NCI-H2227 (cell line): ENCODE data around the gene OR51E2.
"Not testable (repeated sequence)": the region's sequence is repeated elsewhere in the genome, so short reads cannot be mapped to it uniquely, and the experiment has no call there.

ENCODE experiments used
- DNase-seq: peaks from one replicate; lab custom pipeline; 2025; ENCODE audit not compliant: unreplicated experiment; lab: John Stamatoyannopoulos, UW

The OR51E2 gene, protein sequence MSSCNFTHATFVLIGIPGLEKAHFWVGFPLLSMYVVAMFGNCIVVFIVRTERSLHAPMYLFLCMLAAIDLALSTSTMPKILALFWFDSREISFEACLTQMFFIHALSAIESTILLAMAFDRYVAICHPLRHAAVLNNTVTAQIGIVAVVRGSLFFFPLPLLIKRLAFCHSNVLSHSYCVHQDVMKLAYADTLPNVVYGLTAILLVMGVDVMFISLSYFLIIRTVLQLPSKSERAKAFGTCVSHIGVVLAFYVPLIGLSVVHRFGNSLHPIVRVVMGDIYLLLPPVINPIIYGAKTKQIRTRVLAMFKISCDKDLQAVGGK

DNA sequence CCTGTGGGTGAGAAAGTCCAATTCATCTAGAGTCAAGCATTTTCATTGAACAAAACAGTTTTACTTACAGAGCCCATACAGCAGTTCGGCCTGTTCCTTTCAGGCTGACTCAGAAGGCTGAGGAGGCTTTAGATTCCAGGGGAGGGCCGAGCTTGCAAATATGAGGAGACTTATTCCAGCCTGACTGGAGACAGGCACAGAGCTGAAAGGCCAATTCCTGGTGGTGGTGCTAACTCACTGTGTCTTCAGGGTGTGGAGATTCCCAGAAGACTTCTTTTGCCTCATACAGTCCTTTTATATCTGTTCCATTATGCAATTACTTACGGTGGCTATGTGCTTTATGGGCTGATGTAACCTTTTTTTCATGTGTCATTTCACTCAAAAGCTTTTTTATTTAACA is at the start of gene OR51E2:
Gene OR51E2 (minus strand): TSS at position 269 of the 400 bp plus-strand sequence. CDS start 15,142 bp downstream, outside the sequence.
- DNase-seq, result no peak

DNA sequence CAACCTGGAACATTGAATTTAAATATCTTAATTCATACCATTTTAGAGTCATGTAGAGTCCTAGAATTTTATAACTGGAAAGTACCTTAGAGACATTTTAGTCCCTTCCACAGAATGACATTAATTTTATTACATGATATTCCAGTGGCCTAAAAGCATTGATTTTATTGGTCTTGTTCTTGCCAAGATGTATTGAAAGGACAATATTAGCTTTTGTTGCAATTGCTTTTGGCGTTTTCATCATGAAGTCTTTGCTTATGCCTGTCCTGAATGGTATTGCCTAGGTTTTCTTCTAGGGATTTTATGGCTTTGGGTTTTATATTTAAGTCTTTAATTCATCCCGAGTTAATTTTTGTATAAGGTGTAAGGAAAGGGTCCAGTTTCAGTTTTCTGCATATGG is 43.1 kb upstream of the OR51E2 start:
- no peak for DNase-seq

DNA sequence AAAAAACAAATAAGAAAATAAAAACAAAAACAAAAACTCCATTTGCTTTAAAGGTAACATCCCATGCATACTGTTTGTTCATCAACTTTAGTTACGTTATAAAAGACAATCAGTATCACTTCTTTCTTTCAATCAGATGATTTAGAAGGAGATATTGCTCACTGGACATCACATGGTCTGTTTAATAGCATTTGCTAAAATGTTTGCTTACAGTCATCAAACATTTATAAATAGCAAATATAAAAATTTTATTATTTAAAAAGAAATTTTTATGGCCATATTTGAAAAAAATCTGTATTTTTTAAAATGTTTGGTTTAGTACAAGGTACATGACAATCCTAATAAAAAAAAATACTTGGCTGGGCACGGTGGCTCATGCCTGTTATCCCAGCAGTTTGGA is 29.5 kb upstream of the OR51E2 start:
- no peak for DNase-seq

DNA sequence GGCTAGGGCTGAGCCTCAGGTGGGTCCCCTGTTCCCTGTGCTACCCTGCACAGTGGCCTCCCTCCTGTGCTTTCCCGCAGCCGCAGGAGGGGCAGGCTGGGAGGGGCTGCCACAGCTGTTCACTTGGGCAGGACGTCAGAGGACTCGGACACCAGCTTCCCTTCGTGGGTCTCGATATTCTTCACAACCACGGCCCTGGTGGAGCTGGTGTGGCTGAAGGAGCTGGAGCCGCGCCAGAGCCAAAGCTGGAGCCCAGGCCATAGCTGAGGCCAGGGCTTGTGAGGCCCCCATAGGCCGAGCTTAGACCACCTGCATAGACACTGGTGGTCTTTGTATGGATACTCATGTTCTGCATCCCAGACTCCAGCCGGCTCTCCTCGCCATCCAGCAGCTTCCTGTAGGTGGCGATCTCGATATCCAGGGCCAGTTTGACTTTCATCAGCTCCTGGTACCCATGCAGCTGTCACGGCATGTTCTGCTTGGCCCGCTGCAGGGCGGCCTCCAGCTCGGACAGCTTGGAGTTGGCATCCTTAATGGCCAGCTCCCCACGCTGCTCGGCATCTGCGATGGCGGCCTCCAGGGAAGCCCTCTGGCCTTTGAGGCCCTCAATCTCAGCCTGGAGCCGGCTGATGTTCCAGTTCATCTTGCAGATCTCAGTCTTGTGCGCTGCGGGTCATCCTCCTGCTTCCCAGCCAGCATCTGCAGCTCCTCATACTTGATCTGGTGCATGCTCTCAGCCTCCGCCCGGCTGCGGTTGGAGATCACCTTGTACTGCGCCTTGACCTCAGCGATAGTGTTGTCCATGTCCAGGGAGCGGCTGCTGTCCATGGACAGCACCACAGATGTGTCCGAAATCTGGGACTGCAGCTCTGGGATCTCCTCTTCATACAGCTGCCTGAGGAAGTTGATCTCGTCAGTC is 25.2 kb upstream of the OR51E2 start:
- DNase-seq, result not testable (repeated sequence)

DNA sequence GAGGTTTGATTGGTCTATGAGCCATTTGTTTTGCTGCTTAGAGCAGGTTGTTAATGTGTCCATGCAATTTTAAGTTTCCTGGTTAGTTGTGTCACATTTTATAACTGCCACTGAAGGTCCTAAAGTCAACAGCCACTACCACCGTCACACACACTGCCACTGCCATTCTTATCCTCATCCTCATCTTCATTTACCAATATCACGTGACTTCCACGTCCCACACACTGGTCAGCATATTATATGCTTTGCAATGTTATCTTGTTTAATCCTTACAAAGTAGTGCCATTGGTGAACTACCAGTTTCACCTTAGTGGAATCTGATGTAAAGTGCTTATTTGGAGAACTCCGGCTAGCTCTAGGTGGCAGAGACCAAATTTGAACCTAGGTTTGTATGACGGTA is 16.6 kb upstream of the OR51E2 start:
- no peak for DNase-seq

DNA sequence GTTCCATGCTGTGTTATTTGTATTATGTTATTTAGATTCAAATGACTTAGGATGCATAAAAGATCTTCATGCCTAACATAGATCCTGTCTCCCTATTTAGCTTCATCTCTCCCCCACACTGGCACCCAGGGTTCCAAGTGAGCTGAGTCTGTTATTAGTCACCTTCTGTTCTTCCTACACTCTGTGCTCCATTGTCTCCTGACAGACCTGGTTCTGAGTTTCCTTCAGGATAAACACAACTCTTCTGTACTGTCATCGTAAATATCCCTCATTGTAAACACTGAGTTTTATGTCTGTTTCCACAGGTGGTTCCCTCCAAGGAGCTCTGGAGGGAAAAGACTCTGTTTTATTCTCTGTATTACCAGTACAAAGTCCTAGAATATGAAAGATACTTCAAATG is 15.6 kb upstream of the OR51E2 start:
- DNase-seq, result no peak

DNA sequence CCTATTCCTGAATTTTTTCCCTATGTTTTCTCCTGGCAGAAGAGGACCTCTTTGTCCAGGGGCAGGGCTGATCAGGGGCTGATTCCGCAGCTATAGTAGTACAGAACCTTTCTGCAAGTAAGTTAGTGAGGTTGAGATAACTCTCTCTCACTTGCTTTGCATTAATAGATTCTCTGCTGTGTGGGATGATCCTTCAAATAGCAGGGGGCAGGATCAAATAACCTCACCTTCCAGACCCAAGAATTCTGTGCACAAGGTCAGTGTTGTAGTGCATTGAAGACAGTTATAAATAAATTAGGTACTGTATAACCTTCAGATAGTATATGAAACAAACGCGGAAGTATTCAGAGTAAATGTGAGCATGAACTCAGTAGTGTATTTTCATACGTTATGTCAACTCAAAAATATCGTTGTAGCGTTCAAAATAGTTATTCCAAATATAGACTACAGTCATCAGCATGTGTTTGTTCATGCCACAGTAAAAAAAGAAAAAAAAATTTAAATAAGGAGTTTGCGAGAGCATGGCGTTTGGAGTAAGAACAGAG is 7.2 kb upstream of the OR51E2 start:
- DNase-seq, result no peak

DNA sequence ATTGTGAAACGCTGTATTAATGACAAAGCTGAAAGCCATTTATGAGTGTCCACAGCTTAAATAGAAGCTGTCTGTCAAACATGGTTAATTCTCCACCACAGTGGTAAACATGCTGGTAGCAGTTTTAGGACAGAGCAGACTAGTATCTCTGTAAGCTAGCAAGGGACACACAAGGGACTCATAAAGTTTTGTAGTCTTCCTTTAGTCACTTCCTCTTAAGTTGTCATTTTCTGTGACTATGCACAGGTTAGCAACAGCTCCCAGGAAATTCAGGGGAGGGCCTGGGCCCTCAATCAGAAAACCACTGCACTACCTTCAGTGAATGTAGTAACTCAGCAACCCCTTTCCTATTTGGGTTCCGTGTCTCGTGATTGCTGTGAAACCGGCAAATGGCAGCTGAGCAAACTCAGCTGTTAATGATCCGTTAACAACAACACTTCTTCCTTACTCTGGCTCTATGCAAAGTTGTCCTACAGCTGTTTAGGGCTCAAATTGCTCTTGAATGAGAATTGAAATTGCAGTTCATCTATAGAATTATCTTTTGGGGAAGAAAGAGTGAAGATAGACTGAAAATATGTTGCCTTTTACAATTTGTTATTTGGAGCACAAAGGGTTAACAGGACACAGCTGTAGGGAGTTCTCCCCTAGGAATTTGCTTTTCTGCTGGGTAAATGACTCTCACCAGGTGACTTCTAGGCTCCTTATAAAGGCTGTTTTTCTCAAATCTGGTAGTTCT is 6.6 kb upstream of the OR51E2 start, which contains the start of gene MMP26:
Gene MMP26 (plus strand): TSS at position 731 of the 736 bp plus-strand sequence.
- DNase-seq, result no peak

DNA sequence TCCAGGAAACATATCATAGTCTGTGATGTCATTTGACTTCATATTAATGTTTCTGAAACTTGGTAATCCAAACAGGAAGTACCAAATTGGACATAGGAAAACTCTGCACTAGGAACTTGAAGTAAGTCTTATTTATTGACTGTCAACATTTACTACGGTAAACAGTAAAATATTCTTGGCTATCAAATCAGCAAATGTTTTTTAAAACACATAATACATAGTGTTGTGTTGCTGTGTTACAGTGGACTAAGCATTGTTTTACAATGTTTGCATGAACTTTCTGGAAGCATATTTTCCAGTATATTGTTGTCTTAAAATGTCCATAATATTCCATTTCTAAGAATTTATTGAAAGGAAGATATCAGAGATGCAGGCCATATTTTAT is 2.8 kb upstream of the OR51E2 start:
- DNase-seq, result no peak

DNA sequence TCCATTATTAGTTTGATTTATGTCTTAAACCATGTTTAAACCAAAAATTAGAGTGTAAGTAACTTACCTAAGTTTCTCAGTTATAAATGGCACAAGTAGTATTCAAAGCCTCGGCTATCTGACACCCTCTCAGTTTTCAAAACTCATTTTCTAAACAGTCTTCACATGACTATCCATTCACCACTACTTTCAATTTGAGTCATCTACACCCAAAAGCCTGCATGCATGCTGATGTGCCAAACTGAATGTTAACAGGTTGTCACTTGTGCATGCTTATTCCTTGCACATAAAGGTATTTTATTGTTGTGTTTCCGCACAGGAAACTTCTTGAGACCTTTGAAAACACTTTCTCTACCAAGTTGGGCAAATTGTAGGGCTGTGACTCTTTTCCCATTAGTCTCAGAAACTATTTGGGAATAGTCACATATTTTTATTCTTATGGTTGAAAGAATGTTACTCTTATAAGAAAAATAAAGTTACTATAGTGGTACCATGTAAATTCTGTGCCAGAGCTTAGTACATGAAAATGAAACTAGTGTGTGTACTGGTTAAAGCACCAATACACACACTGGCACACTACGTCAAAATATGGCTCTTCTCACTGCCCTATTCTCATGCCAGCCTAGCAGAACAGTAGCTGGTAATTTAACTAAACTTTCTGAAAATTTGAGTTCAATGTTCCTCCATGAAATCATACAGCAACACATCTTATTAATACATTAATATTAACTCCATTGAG is 2.2 kb upstream of the OR51E2 start:
- no peak for DNase-seq

DNA sequence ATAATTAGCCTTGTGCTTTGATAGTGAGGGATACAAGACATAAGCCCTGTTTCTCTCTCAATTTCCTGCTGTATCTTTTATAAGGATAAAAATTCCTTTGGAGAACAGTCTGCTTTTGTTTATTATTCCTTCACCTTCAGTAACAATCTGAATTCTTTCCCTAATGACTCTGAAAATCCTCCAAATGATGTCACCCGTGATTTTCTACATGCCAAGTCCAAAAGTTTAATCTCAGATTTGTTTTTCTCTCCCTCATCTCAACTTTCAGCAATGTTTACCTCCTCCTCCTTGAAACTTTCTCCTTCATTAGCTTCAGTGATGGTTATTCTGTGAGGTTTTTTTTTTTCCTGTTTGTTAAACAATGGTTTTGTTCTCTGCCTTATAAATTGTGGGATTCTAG is 2.2 kb downstream of the OR51E2 start:
- no peak for DNase-seq

DNA sequence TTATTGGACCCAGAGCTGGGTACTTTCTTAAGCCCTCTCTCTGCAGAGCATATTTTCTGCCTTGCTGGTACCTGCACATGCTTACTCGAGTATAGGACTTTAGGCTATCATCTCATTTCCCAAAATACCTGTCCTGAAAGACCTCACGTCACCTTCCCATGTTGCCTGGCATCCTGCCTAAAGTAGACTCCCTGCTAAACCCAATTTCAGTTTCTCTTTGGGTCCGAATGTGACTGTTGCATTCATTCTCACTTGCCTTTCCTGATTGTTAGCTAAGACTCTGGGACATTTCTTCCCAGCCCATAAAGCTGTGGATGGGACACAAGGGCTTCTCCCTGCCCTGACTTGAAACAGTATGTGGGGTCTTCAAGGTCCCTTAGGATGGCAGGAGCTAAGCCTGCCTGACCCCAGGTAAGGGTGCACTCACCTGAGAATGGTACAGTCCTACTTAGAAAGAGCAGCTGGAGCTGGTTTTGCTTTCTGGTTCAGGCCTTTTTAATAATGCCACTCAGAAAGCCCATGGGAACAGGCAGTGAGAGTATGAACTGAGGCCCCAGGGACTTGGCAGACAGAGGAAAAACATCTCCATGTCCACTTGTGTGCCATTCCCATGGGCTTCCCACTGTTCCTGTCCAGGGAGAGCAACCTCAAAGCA is 12.9 kb downstream of the OR51E2 start:
- no peak for DNase-seq

DNA sequence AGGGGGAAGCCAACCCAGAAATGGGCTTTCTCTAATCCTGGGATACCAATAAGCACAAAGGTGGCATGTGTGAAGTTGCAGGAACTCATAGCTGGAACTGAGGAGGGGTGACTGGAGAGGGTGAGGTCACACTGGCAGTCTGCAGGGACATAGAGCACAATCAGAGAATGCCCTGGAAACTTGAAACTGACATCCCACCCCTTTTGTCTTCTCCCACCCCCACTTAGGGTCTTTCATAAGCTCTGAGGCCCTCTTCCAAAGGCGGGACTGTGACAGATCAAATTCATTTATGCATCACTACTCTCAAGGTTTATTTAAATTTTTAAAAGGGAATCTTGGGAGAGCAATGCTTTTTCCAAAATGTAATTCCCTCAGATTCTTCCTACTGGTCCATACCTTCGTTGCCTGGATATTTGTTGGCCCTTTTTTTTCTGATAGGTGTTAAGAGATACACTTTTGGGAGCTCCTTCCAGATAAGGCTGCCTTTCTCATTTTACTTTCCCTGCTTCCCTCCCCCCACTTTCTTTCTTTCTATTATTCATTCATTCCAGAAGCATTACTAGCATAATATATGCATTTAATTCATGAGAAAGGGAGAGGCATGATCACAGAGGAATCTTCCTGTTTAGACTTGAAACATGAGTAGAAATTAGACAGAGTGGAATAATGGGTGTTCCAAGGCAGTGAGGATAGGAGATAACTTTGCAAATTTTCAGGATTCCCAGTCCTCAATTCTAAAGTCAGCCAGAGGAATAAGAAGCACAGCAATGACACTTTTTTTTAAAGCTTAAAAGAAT is 14.8 kb downstream of the OR51E2 start:
- DNase-seq, result no peak

DNA sequence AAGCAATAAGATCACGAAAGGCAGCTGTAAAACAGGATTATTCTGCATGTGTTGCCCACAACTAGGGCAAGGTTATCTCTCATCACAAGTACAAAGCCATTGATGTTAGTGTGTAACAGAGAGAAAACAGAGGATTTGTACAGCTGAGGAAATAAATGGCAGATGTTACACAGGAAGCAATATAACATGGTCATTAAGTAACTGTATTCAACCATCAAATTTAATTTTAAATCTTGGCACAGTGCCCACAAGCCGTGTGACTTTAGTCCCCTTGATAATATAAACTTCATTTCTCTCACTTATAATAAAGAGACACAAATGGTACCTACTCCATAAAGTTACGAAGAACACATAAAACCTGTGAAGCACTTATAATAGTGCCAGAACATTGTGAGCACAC is 17.3 kb downstream of the OR51E2 start:
- DNase-seq, result no peak

DNA sequence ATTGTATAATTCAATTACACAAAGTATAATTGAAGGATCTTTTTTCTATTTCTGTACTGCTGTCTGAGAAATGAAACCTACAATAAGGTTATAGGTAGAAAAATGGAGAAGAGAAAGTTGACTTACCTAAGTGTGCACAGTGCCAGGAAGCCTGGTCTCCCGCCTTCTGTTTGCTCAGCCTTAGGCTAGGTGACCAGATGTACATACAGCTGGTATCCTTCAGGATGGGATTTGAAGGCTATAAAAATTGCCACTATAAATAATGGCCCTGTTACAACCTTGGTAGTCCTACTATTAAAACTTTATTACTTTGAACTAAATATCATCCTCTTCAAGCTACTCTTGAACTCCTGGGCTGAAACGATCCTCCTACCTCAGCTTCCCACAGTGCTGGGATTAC is 19.7 kb downstream of the OR51E2 start:
- DNase-seq, result no peak

DNA sequence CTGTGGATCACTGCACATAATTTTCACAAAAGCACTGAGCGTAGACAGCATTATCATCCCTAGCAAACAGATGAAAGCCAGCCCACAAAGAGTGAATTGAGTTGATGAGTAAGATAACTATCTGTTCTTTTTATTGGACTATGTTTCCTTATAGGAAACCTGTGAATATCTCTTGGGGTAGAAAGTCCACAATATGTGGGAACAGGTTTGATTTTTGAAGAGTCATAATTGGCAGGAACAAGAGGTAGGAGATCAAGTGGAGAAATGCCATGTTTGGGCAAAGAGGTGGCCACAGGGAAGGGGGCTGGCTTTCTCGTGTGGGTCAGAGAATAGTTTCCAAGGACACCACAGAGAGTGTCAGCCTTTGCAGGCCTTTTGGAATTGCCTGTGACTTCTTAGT is 23.9 kb downstream of the OR51E2 start:
- DNase-seq, result no peak

DNA sequence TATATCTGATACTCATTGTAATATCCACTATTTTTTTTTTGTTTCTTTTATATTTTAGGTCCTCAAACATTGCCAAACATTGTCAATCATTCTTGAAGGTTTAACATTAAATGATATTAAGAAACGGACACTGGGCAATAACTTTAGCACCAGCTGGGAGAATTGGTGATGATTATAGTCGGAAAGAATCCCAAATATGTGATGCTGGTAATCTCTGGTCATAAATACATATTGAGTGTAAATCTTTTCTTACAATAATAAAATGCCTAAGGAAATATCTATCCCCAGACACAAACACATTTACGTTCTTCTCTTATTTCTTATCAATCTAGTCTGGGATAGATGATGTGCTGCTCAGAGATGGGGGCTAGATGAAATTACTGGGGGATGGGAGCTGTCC is 25.2 kb downstream of the OR51E2 start:
- no peak for DNase-seq

DNA sequence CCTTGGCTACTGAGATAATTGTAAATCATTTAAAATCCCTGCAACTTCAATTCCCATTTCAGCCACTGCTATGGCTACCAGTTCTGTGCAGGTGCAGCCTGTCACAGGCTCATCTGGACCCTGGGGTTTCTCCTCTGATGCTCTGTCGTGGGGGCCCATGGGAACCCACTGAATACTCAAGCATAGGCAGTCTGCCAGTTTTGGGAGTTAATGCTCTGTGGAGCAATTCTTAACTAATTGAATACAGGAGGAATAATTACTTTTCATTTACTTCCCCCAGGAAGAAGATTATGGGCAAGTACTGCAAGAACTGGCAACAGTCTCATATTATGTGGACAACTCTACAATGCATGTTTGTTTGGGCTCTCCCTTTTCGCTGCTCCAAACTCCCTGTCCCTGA is 25.9 kb downstream of the OR51E2 start:
- DNase-seq, result no peak

DNA sequence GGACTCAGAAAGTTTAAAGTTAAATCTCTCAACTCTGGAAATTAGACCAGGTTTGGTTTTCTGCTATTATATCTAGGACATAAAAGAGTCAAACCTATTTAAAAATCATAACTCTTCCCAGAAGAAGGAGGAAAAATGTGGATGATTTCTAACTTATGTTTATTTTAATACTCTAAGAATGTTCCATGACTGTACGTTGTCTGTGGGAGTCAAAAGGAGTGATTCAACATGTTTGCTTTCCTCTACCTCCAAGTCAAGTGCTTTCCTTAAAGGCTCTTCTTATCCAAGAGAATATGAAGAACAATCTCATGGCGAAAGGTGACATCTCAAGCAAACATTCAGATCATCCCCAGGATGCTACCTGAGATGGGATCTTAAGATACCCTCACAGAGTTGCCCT is 32.2 kb downstream of the OR51E2 start:
- DNase-seq, result no peak
